Bronchial epithelial cell (primary cell): ENCODE results near the gene SLN. TPM values are rescaled to one million over a fixed set of nuclear protein-coding genes. Genes with fewer than 3 reads are reported as not detected.

ENCODE experiments used
- DNase-seq: peaks from one replicate; pipeline ENCODE4 v3.0.0-alpha.2; 2010; ENCODE audit warnings: low read depth
- FAIRE-seq: peaks from 2 replicates; lab custom pipeline; 2011; peaks lifted over from hg19 to GRCh38; lab: Jason Lieb, UNC
- H3K27me3 ChIP-seq: 2 replicates; pipeline ENCODE4 v1.5.1; 2011; ENCODE audit warnings: low read length; ENCODE audit not compliant: control insufficient read depth, insufficient read depth
- H3K36me3 ChIP-seq: 2 replicates; pipeline ENCODE4 v1.5.1; 2011; ENCODE audit warnings: low read length; ENCODE audit not compliant: control insufficient read depth, insufficient read depth
- H3K4me3 ChIP-seq: 2 replicates; pipeline ENCODE4 v1.5.1; 2011; ENCODE audit warnings: mild to moderate bottlenecking, low read depth, low read length, control low read depth
- CTCF ChIP-seq: IDR thresholded peaks from 2 replicates; pipeline ENCODE4 v1.5.1; 2011; ENCODE audit warnings: mild to moderate bottlenecking, moderate library complexity, low read length, control low read depth, inconsistent platforms; ENCODE audit not compliant: insufficient read depth, severe bottlenecking
- total RNA-seq: library from RNA; depleted of rRNA; stranded (reverse); fragments of >200 nt; gene quantifications from 2 replicates; pipeline ENCODE4 v1.2.1, GENCODE V29; 2014

The SLN gene
- total RNA-seq, 1 donor from 2014 or later, result not detected

- Histone ChIP-seq H3K4me3 (no peak overlapping the region), H3K27me3 (no peaks in the 10 kb centered on the region), H3K36me3 (no peaks in the 10 kb centered on the region)
- no peak for DNase-seq
- peak; percentile 77 for FAIRE-seq
- TF ChIP-seq CTCF, result no peak
Observed at GRCh38 chr11:107699371-107700285, 12.2 kb downstream of the SLN start.

- Histone ChIP-seq H3K27me3 (no peaks in the 10 kb centered on the region), H3K36me3 (no peaks in the 10 kb centered on the region), H3K4me3 (no peak overlapping the region)
- FAIRE-seq (no peak), DNase-seq (no peak)
- no peak for TF ChIP-seq CTCF
Observed at GRCh38 chr11:107697291-107697690, 14.6 kb downstream of the SLN start.

- H3K36me3 ChIP-seq, result no peaks in the 10 kb centered on the region
- H3K27me3 ChIP-seq, result no peaks in the 10 kb centered on the region
- no peak for TF ChIP-seq CTCF
- no peak overlapping the region for H3K4me3 ChIP-seq
- no peak for FAIRE-seq
- peak; percentile 93 for DNase-seq
Observed at GRCh38 chr11:107696140-107696539, 15.7 kb downstream of the SLN start.

GRCh38 chr11:107695446-107695845 is 16.4 kb downstream of the SLN start:
- H3K4me3 ChIP-seq, result no peak overlapping the region
- no peak for TF ChIP-seq CTCF
- FAIRE-seq (no peak), DNase-seq (no peak)
- no peaks in the 10 kb centered on the region for H3K36me3 ChIP-seq
- no peaks in the 10 kb centered on the region for H3K27me3 ChIP-seq

- Histone ChIP-seq H3K4me3 (no peak overlapping the region), H3K36me3 (no peaks in the 10 kb centered on the region), H3K27me3 (no peaks in the 10 kb centered on the region)
- DNase-seq, result peak; percentile 40
- no peak for TF ChIP-seq CTCF
- FAIRE-seq, result no peak
Observed at GRCh38 chr11:107691000-107691750, 20.7 kb downstream of the SLN start.
